ENCODE data around the gene CEP170B.
A peak's percentile ranks its signal among the peaks of the same experiment; 100 is the strongest.
"Not testable (repeated sequence)": the region's sequence is repeated elsewhere in the genome, so short reads cannot be mapped to it uniquely, and the experiment has no call there.

Gene CEP170B

DNA sequence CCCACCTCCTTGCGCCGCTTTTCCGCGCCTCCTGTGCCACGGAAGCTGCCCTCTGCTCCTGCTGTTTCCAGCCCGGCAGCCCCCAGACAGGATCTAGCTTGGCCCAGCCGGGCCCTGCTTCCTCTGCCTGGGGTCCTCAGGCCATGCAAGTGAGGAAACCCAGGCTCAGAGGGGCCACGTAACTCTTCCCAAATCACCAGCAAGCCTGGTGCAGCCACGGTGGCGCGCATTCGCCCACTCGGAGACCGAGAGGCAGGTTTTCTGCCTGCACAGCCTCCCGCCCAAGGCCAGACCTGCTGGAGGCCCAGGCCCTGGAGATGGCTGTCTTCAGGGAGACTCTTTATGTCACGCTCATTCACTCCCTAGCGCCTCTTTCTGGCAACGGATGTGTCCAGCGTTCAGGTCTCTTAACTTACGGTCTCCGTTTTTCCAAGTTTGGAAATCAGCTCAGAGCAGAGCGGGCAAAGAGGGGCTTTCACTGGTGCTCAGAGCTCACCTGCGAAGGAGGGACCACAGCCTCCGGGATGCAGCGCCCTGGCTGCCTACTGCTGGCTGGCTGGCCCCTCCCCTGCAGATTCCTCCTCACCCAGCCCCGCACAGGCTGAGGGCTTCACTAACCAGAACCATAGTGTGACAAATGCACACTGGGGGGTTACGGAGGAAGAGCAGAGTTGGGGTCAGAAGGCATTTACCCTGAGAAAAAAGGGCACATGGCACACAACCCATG lies 20.6 kb upstream of the CEP170B start:
- DNase-seq (ENCODE audit: low read depth in 2 of 2), result no peak

DNA sequence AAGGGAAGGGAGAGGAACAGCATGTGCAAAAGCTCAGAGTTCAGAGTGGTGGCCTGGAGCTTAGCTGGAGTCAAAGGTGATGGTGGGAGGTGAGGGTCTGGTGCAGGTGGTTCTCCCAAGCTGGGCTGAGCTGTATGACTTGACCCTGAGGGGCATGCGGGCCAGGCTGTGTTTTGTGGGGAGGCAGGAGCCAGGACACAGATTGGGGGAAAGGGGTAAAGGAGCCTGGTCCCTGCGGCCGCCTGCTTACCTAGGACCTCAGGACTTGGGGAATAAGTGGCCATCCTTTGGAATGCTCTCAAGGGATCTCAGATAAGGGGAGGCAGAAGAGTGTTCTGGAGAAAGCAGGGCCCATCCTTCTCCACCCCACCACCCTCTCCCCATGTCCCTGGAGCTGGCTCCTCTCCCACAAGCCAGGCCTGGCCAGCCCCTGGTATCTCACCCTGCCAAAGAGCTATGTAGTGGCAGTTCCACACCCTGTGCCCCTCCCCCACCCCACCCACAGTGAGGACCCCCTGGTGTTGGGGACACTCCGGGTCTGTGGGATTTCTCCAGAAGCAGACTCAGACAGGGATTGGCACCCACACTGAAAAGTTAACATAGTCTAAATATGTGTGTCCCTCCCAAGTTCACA lies 19.9 kb upstream of the CEP170B start:
- no peak for DNase-seq (ENCODE audit: low read depth in 2 of 2)

GRCh38 chr14:104845834-104846441 lies 19.1 kb upstream of the CEP170B start:
- DNase-seq (ENCODE audit: low read depth in 2 of 2), result no peak

DNA sequence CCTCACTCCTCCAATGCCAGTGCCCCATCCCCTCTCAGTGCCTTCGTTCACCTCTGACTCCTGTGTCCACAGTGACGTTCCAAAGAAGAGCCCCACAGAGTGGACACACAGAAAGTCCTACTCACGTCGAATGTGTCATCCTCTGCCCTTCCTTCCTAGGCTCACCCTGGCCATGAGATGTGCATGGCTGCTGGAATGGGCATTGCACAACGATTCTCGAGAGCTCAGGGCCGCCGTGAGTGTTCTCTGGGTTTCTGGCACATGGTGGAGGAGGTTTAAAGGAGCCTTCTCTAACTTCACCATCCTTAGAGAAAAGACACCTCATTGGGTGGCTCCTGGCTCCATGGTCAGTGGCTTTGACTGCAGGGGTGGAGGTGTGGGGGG lies 12.8 kb upstream of the CEP170B start:
- no peak for DNase-seq (ENCODE audit: low read depth in 2 of 2)

DNA sequence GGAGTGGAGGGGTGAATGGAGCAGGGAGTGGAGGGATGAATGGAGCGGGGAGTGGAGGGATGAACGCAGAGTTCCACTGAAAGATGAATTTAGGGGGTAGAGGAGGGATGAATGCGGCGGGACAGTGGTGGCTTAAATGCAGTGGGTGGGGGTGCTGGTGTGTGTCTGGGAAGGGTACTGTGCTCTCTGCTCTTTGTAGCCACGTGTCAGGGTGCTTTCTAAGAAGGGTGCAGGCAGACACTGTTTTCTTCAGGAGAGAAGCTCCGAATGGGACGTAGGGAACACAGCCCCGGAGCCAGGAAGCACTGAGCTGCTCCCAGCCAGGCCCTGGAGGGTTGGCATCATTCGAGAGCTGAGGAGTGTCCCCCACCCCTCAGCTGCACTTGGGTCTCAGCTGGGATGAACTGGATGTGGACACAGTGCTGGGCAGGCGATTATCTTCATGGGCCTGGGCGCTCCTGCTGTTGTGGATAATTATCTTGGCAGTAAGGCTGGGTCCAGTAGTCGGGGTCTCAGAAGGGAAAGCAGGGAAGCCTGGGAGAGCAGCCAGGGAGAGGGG lies 9.5 kb upstream of the CEP170B start:
- DNase-seq (ENCODE audit: low read depth in 2 of 2), result no peak

GRCh38 chr14:104856157-104856868 lies 8.8 kb upstream of the CEP170B start:
- DNase-seq (ENCODE audit: low read depth in 2 of 2), result no peak

DNA sequence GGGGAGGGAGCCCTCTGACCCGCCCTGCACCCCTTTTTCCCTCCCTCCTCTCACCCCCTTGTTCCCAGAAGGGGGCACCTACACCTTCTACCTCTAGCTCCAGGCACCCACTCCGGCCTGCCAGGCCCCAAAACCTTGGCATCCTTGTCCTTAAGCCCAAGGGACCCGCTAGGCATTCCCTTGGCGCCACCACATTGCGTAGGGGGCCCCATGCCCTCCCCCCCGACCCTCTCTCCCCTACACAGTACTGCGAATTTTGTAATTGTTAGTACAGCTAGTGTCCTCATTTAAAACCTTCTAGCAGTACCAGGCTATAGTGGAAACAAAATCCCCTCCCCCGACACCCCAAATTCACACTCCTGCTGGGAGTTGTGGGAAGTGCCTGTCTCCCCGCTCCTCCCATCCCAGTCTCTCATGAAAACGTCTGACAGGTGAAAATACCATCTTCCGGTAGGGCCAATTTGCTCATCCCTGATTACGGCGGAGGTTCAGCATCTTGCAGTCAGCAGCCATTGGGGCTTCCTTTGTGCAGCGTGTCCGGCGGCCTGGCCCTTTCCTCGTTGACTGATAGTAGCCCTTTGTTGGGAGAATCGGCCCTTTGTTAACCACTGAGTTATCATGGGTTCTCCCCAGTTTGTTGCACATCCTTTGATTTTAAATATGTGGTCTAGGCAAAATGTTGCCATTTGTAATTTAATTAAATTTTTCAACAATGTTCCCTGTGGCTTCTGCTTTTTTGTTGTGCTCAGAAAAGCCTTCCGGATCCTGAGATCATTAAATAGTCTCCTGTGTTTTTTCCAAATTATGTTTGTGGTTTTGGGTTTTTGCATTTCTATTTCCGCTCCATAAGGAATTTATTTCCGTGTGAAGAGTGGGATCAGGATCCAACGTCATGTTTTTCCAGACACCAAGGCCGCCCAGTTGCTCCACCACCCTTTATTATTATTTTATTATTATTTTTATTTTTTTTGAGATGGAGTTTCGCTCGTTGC lies 7.9 kb upstream of the CEP170B start:
- DNase-seq (ENCODE audit: low read depth in 2 of 2), result no peak

GRCh38 chr14:104857931-104858330 lies 7.1 kb upstream of the CEP170B start:
- DNase-seq (ENCODE audit: low read depth in 2 of 2), result not testable (repeated sequence)

- DNase-seq (ENCODE audit: low read depth in 2 of 2), result no peak
Measured at GRCh38 chr14:104858811-104859426, 6.1 kb upstream of the CEP170B start.

GRCh38 chr14:104859900-104860299 lies 5.2 kb upstream of the CEP170B start:
- DNase-seq (ENCODE audit: low read depth in 2 of 2), result no peak

- no peak for DNase-seq (ENCODE audit: low read depth in 2 of 2)
Measured at GRCh38 chr14:104860414-104860813, 4.7 kb upstream of the CEP170B start.

DNA sequence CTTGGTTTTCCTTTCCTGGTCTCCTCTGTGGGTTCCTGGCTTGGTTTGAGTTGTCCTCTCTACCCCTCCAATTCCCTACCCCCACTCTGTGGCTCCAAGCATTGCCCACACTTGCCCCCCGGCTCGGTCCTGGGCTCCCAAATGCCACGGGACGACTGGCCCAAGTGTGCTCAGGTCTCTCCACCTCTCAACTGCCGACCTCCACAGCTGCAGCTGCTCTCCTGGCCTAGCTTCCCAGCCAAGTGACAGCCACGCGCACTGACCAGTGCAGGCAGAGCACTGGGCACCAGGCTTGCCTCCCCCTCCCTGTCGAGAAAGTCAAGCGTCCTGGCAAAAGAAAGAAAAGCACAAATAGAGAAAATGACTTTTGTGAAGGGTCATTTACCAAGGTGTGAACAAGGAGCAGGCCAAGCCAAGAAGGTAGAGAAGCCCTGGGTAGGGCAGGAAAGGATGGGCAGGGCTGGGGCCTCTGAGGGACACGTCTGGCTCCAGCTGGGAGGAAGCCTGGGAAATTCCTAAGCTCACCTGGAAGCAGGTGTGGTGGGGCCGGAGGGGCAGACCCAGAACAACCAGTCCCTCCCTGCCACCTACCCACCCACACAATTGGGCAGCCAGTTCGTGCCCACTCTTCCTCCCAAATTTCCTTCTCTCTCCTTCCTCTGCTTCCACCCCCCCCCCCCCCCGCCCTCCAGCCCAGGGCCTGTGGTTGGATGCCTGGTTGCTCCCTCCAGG lies 1.8 kb upstream of the CEP170B start:
- no peak for DNase-seq (ENCODE audit: low read depth in 2 of 2)

DNA sequence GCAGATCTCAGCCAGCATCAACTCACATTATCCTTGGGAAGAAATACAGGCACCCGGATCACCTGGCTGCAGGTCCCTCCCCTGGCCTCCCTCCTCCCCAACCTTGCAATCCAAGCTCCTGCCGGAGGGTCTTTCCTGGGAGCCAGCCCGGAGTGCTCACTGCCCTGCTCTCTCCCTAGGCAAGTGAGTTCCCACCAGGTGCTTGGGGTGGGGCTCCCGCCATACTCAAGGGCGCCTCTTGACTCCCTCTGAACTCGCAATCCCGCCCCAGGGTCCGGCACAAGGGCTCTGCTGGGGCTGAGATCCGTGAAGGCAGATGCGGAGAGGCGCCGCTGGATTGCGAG lies 1.2 kb upstream of the CEP170B start:
- DNase-seq (ENCODE audit: low read depth in 2 of 2), result no peak

DNA sequence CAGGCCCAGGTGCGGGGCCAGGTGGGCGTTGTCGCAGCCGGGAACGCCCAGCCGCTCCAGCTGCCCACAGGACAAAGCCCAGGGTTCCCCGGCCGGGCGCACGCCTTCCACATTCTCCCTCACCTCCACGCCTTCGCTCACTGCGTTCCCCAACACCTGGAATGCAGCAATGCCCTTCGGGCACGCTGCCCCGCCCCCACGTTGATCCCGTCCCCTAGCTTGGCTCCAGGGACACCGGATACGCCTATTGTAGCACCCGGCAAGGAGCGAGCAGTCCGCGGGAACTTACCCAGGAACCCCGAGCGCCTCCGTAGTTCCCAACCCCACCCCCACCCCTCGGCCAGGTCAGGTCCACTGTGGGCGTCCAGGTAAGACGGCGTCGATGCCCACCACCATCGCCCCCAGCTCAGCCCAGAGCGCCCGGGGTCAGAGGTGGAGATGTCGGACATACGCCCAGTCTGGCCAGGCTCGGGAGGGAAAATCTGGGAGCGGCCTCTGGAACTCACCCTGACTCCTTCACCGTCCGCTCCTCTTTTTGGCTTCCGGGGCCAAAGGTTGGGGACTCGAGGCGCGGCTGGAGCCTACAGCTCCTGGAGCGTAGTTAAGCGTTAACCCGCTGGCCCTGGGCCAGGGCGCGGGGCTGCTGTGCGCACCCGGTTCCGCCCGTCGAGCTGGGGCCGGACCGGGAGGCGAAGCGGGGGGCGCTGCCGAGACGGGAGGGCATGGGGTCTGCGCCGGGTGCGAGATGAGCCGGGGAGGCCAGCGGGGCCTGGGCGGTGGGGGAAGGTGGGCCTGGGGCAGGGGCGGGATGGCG lies 594 bp upstream of the CEP170B start:
- no peak for DNase-seq (ENCODE audit: low read depth in 2 of 2)

DNA sequence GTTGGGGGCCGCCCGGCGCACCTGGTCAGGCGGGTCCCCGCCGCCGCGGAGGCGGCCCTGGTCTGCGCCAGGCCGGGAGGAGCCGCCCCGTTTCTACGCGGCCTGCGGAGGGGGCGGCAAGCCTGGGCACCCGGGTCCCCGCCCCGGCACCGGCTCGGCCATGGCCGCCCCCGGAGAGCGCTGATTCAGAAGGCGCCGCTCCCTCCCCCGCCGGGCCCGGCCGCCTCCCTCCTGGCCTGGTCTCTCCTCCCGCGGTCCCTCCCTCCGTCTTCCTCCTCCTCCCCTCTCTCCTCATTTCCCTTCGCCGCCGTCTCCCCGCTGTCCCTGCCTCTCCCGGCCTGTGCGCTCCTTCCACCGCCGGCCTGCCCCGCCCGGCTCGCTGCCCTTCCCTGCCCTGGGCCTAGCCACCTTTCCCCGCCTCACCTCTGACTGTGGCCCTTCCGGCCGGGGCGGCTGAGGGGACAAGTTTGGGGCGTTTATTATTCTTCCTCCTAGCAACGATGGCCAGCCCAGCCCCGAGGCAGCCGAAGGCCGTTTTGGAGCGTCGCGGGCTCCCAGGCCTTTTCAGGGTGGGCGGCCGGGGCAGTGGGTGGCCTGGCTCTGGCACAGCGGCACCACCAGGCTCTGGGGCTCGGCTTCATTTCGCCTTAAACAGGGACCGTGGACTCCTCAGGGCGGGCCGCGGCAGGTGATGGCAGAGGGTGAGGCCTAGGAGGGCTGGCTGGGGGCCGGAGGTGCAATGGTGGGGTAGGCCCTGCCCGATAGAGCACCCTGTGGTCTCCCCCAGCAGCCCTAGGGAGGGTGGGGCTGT lies 768 bp downstream of the CEP170B start:
- DNase-seq (ENCODE audit: low read depth in 2 of 2), result peak; percentile 17 to 26

DNA sequence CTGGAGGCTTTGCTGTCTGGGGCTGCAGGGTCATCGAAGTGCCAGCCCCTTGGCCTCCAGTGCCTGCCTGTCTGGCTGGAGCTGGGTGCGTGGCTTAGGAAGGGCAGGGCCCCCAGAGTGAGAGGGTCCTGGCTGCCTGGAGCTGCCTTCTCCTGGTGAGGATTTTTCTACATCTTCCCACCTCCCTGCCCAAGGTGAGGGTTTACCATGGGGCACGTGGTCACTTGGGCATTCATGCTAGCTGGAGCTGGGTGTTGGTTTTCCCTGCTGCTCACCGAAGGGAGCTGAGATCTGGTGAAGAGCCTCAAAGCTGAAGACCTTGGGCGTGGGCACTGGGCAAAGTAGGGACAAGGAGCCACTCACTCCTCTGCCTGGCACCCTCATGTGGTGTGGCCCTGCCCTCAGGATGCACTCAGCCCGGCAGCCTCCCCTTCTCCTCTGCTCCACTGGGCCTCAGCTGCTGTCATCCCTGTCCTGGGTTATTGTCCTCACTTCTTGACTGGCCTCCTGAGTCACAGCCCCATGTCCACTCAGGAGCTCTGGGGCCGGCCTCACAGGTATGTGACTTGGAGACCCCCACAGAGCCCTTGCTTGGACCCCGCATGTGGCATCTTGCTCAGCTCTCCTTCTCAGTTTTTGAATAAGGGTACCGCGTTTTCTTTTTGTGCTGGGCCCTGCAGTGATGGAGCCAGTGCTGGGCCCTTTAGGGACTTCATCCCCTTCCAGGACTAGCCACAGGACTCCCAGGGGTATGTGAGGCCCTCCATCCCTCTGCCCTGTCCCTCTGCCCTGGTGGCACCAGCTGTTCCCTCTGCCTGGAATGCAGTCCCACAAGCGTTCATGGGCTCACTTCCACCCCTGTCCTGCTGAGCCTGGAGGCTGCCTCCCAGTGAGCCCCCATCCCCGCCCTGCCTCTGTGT lies 1.6 kb downstream of the CEP170B start:
- no peak for DNase-seq (ENCODE audit: low read depth in 2 of 2)

DNA sequence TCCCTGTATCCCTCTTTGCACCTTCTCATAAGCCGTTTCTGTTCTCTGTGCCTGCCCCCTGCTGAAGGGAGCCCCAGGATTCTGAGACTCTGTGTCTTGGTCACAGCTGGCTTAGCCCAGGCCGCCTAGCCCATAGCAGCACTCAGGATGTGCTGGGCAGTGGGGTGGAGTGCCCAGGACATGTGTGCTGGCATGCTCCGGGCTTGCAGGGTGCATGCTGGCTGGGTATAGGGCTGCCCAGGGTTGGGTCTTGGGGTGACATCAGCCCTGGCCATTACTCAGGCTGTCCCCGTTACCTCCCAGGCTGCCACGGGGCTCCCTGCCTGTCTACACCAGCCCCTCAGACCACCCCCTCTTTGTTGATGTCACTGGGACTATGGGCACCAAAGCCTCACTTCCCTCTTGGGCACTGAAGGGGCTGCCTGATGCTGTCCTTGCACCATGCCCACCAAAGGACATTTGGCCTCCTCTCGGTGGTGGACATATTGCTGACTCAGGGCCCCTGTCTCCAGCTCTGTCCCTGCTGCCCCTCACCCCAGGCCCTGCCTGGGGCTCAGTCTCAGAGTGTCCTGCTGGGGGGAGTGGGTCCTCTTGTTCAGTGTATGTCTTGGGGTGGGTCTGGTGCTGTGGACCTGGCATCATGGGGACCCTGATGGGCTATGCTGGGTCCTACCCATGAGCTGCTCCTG lies 2.4 kb downstream of the CEP170B start:
- DNase-seq (ENCODE audit: low read depth in 2 of 2), result no peak

Measured in fibroblast of skin of left biceps (primary cell).